Measurements from ENCODE around the gene KRTAP5-8.
"Not testable (repeated sequence)": the region's sequence is repeated elsewhere in the genome, so short reads cannot be mapped to it uniquely, and the experiment has no call there.

The KRTAP5-8 gene

GRCh38 chr11:71518506-71519471 lies 19.0 kb upstream of the KRTAP5-8 start:
- no peak for DNase-seq

GRCh38 chr11:71519546-71519945 lies 18.3 kb upstream of the KRTAP5-8 start:
- no peak for DNase-seq

GRCh38 chr11:71525188-71525937 lies 12.5 kb upstream of the KRTAP5-8 start:
- DNase-seq, result no peak

GRCh38 chr11:71525938-71526495 lies 11.8 kb upstream of the KRTAP5-8 start:
- no peak for DNase-seq

GRCh38 chr11:71526796-71527575 lies 10.8 kb upstream of the KRTAP5-8 start, which contains the start of gene KRTAP5-7:
Gene KRTAP5-7, plus strand, starts transcription at chr11:71527267. Its CDS starts 34 bp downstream, at chr11:71527301.
- DNase-seq, result not testable (repeated sequence)

- no peak for DNase-seq
Measured at GRCh38 chr11:71527576-71528210, 10.1 kb upstream of the KRTAP5-8 start.

GRCh38 chr11:71530602-71531001 lies 7.2 kb upstream of the KRTAP5-8 start:
- no peak for DNase-seq

GRCh38 chr11:71532036-71532610 lies 5.7 kb upstream of the KRTAP5-8 start:
- no peak for DNase-seq

- not testable (repeated sequence) for DNase-seq
Measured at GRCh38 chr11:71534711-71535608, 2.9 kb upstream of the KRTAP5-8 start.

- DNase-seq, result no peak
Measured at GRCh38 chr11:71535825-71536224, 2.0 kb upstream of the KRTAP5-8 start.

- no peak for DNase-seq
Measured at GRCh38 chr11:71537537-71537936, 288 bp upstream of the KRTAP5-8 start.

GRCh38 chr11:71538666-71538990 lies 803 bp downstream of the KRTAP5-8 start:
- no peak for DNase-seq

GRCh38 chr11:71539017-71539416 lies 1.2 kb downstream of the KRTAP5-8 start:
- DNase-seq, result no peak

- DNase-seq, result not testable (repeated sequence)
Measured at GRCh38 chr11:71539971-71540370, 2.1 kb downstream of the KRTAP5-8 start.

- not testable (repeated sequence) for DNase-seq
Measured at GRCh38 chr11:71540521-71541304, 2.9 kb downstream of the KRTAP5-8 start.

GRCh38 chr11:71542382-71542781 lies 4.6 kb downstream of the KRTAP5-8 start:
- no peak for DNase-seq

GRCh38 chr11:71542879-71543777 lies 5.3 kb downstream of the KRTAP5-8 start:
- DNase-seq, result no peak

GRCh38 chr11:71543866-71544265 lies 6.0 kb downstream of the KRTAP5-8 start:
- no peak for DNase-seq

Measured in NCI-H446 (cell line).